ENCODE data around the gene CACNA2D3. TPM values are rescaled to one million over a fixed set of nuclear protein-coding genes. Genes with fewer than 3 reads are reported as not detected.

Gene CACNA2D3
- polyA plus RNA-seq, 1 donor from 2014 or later = 26.2 TPM

- Histone ChIP-seq H2AFZ (ENCODE audit: low read depth, low read length) (no peak overlapping the region), H3K9me3 (ENCODE audit: low read length) (no peaks in the 10 kb centered on the region), H3K36me3 (ENCODE audit: insufficient read depth, low read length) (no peaks in the 10 kb centered on the region), H3K9ac (ENCODE audit: low read length) (no peak overlapping the region), H3K27ac (ENCODE audit: low read length) (no peak overlapping the region), H3K4me2 (ENCODE audit: low read length) (no peak overlapping the region), H3F3A (ENCODE audit: insufficient read depth, low read length, poor library complexity, severe bottlenecking) (no peaks in the 10 kb centered on the region), H3K27me3 (ENCODE audit: insufficient read depth, low read depth, low read length) (no peaks in the 10 kb centered on the region), H3K4me3 (ENCODE audit: low read length) (no peak overlapping the region), H3K9me2 (ENCODE audit: insufficient read depth, low read length) (no peaks in the 10 kb centered on the region), H3K79me2 (replicated peaks; ENCODE audit: insufficient read depth, low read length) (no peaks in the 10 kb centered on the region), H4K20me1 (ENCODE audit: insufficient read depth) (no peaks in the 10 kb centered on the region)
- no peak for TF ChIP-seq TAF1 (IDR thresholded peaks at IDR 0.05; ENCODE audit: low read depth)
- no peak for TF ChIP-seq EZH2 (IDR thresholded peaks at IDR 0.05; ENCODE audit: borderline replicate concordance, insufficient read depth, low read length, poor library complexity, severe bottlenecking)
- TF ChIP-seq CTCF (IDR thresholded peaks at IDR 0.05; ENCODE audit: poor library complexity, severe bottlenecking) = no peak
- TF ChIP-seq REST (IDR thresholded peaks at IDR 0.05; ENCODE audit: borderline replicate concordance) = no peak
- TF ChIP-seq RAD21 (conservative IDR thresholded peaks at IDR 0.05) = no peak
- no peak for TF ChIP-seq EP300 (conservative IDR thresholded peaks at IDR 0.05; ENCODE audit: poor library complexity, severe bottlenecking)
- TF ChIP-seq POLR2AphosphoS5 (IDR thresholded peaks at IDR 0.05) = no peak
- no peak for TF ChIP-seq MXI1 (conservative IDR thresholded peaks at IDR 0.05; ENCODE audit: poor library complexity, severe bottlenecking)
- TF ChIP-seq SMC3 (conservative IDR thresholded peaks at IDR 0.05; ENCODE audit: poor library complexity) = no peak
Observed at GRCh38 chr3:54349231-54349652, 226.9 kb downstream of the CACNA2D3 start.

DNA sequence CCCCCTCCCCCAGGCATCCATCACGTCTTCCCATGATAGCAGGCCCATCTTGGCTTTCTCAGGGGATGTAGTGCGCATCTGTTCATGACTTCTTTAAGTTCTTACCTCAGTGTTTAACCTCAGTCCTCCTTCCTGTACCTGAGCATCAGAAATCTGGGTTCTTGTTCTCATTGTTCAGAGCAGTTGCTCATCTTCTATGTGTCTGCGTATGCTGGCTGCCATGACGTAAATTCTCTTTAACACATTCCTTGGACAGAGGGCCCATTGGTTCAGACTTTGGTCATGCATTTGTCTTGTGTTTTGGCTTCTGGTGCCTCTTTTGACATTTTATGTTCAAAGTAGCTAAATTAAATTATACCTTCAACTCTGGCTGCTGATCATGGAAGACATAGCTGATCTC lies 227.3 kb downstream of the CACNA2D3 start:
- no peaks in the 10 kb centered on the region for H3K36me3 ChIP-seq (ENCODE audit: insufficient read depth, low read length)
- no peaks in the 10 kb centered on the region for H3K27me3 ChIP-seq (ENCODE audit: insufficient read depth, low read depth, low read length)
- H3K9ac ChIP-seq (ENCODE audit: low read length) = no peak overlapping the region
- H3K9me3 ChIP-seq (ENCODE audit: low read length) = no peaks in the 10 kb centered on the region
- no peaks in the 10 kb centered on the region for H3K79me2 ChIP-seq (replicated peaks; ENCODE audit: insufficient read depth, low read length)
- H2AFZ ChIP-seq (ENCODE audit: low read depth, low read length) = no peak overlapping the region
- no peaks in the 10 kb centered on the region for H4K20me1 ChIP-seq (ENCODE audit: insufficient read depth)
- H3K9me2 ChIP-seq (ENCODE audit: insufficient read depth, low read length) = no peaks in the 10 kb centered on the region
- H3F3A ChIP-seq (ENCODE audit: insufficient read depth, low read length, poor library complexity, severe bottlenecking) = no peaks in the 10 kb centered on the region
- H3K4me3 ChIP-seq (ENCODE audit: low read length) = no peak overlapping the region
- TF ChIP-seq CTCF (IDR thresholded peaks at IDR 0.05; ENCODE audit: poor library complexity, severe bottlenecking) (no peak), TAF1 (IDR thresholded peaks at IDR 0.05; ENCODE audit: low read depth) (no peak), POLR2AphosphoS5 (IDR thresholded peaks at IDR 0.05) (no peak), SMC3 (conservative IDR thresholded peaks at IDR 0.05; ENCODE audit: poor library complexity) (no peak), MXI1 (conservative IDR thresholded peaks at IDR 0.05; ENCODE audit: poor library complexity, severe bottlenecking) (no peak), EZH2 (IDR thresholded peaks at IDR 0.05; ENCODE audit: borderline replicate concordance, insufficient read depth, low read length, poor library complexity, severe bottlenecking) (no peak), RAD21 (conservative IDR thresholded peaks at IDR 0.05) (no peak), REST (IDR thresholded peaks at IDR 0.05; ENCODE audit: borderline replicate concordance) (no peak), EP300 (conservative IDR thresholded peaks at IDR 0.05; ENCODE audit: poor library complexity, severe bottlenecking) (no peak)
- no peak overlapping the region for H3K27ac ChIP-seq (ENCODE audit: low read length)
- H3K4me2 ChIP-seq (ENCODE audit: low read length) = no peak overlapping the region

Measured in neural cell (in vitro differentiated cells).